ES-I3 (cell line): ENCODE measurements around the gene BCKDHA.
"Not testable (repeated sequence)": the region's sequence is repeated elsewhere in the genome, so short reads cannot be mapped to it uniquely, and the experiment has no call there.

ENCODE experiments used
- H3K36me3 ChIP-seq: 2 replicates; pipeline ENCODE4 v1.6.1; 2013; ENCODE audit warnings: mild to moderate bottlenecking, low read length, control low read depth, moderate library complexity; ENCODE audit not compliant: insufficient read depth
- H3K4me1 ChIP-seq: 2 replicates; pipeline ENCODE4 v1.6.1; 2013; ENCODE audit warnings: mild to moderate bottlenecking, control low read depth, low read length; ENCODE audit not compliant: insufficient read depth
- H3K9ac ChIP-seq: 2 replicates; pipeline ENCODE4 v1.6.1; 2013; ENCODE audit warnings: low read depth, mild to moderate bottlenecking, low read length, moderate library complexity
- H3K9me3 ChIP-seq: 2 replicates; pipeline ENCODE4 v1.6.1; 2013; ENCODE audit warnings: mild to moderate bottlenecking, low read length, moderate library complexity; ENCODE audit not compliant: control insufficient read depth, insufficient read depth

The BCKDHA gene

DNA sequence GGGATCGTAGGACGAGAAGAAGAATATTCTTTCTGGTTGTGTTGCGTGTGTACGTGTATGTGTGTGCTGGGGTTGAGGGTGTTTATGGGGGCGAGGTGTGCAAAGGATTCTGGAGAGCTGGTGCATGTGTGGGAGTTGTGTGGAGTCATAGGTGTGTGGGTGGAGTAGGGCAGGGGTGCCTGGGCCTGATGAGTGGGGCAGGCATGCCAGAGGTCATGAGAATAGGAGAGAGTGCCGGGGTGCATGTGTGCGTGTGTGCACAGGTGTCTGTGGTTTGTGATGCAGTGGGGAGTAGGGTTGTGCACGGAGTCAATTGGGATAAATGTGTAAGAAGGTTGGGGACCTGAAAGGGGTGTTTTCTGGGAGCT, 20.6 kb upstream of the BCKDHA start:
- no peaks in the 10 kb centered on the region for H3K4me1 ChIP-seq
- H3K9me3 ChIP-seq, result no peaks in the 10 kb centered on the region
- no peaks in the 10 kb centered on the region for H3K36me3 ChIP-seq
- peak overlapping the region; percentile 76 for H3K9ac ChIP-seq

DNA sequence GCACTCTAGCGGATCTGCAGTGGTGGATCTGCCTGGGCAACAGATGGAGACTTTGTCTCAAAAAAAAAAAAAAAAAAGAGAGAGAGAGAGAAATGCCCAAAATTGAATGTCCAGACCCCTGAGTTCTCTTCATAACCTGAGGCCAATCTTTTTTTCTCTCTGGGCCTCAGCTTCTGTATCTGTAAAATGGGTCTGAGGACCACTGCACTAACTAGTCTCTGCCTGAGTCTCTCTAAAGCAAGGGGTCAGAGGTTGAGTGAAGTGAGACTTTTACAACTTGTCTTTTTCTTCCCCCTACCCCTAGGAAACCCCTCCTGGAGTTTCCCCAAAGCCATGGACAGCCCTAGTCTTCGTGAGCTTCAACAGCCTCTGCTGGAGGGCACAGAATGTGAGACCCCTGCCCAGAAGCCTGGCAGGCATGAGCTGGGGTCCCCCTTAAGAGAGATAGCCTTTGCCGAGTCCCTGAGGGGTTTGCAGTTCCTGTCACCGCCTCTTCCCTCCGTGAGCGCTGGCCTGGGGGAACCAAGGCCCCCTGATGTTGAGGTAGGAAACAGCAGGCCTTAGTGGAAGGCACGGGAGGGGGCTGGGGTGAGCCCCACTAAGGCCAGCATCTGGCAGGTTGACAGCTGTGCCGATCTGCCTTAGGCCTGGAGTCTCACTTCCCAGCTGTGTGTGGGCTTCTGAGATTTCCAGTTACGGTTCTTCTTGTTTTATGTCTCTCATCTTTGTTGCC, 19.5 kb upstream of the BCKDHA start:
- Histone ChIP-seq H3K36me3 (no peaks in the 10 kb centered on the region), H3K9ac (no peak overlapping the region), H3K9me3 (no peaks in the 10 kb centered on the region), H3K4me1 (no peaks in the 10 kb centered on the region)

DNA sequence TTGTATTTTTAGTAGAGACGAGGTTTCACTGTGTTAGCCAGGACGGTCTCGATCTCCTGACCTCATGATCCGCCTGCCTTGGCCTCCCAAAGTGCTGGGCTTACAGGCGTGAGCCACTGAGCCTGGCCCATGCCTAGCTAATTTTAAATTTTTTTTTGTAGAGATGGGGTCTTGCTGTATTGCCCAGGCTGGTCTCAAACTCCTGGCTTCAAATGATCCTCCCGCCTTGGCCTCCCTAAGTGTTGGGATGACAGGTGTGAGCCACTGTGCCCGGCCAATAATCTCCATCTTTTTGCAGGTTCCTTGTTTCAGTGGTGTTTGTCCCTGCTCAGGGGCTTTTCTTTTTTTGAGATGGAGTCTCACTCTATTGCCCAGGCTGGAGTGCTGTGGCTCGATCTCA, 16.1 kb upstream of the BCKDHA start:
- not testable (repeated sequence) for H3K36me3 ChIP-seq, H3K9me3 ChIP-seq, H3K9ac ChIP-seq, H3K4me1 ChIP-seq

DNA sequence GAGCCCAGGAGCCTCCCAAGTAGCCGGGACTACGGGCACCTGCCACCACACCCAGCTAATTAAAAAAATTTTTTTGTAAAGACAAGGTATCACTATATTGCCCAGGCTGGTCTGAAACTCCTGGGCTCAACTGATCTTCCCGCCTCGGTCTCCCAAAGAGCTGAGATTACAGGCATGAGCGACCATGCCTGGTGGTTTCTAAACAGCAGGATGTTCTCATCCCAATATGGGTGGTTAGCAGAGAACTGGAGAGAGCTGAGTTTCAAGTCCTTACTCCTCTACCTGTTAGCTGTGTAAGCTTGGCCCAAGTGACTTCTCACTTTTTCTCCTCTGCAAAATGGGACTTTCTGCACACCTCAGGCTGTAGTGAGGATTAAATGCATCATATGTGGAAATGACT, 13.3 kb upstream of the BCKDHA start:
- H3K9me3 ChIP-seq, result no peaks in the 10 kb centered on the region
- no peaks in the 10 kb centered on the region for H3K4me1 ChIP-seq
- no peaks in the 10 kb centered on the region for H3K36me3 ChIP-seq
- H3K9ac ChIP-seq, result no peak overlapping the region

DNA sequence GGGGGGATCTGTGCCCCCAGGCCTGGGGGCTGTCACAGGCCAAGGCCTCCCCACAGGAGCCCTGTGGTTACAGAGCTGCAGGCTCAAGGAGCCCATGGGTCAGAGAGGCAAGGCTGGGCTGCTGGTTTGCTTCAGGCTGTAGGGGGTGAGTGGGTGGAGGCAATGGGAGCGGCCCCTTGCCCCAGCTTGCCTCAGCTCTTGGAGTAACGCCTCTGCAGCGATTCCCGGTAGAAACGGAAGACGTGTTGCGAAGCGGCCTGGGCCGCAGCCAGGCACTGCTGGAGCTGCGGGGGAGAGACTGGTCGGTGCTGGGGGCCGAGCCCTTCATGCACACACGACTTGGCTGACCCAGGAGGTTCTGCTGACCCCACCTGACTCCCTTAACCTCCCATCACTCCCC, 11.2 kb upstream of the BCKDHA start:
- Histone ChIP-seq H3K9ac (no peak overlapping the region), H3K4me1 (no peaks in the 10 kb centered on the region), H3K36me3 (no peaks in the 10 kb centered on the region; the same call in 1 of the 2 replicates), H3K9me3 (no peaks in the 10 kb centered on the region)

DNA sequence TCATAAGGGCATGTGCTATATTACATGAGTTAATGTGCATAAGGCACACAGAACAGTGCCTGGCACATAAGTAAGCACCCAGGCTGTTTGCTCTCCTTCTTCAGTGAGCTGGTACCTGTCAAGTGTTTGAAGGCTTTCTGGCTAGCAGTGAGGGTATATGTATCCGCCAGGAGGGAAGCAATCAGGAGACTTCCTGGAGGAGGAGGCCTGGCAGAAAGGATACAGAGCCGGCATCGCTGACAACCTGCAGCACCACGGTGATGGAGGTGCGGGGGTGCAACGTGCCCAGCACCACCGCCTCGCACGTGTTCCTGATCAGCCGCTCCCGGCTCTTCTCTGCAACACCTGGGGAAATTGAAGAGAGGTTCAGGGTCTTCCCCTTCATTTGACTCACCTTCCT, 6.0 kb upstream of the BCKDHA start:
- Histone ChIP-seq H3K9ac (no peak overlapping the region), H3K36me3 (no peaks in the 10 kb centered on the region; the same call in 1 of the 2 replicates), H3K9me3 (no peaks in the 10 kb centered on the region), H3K4me1 (no peaks in the 10 kb centered on the region)

DNA sequence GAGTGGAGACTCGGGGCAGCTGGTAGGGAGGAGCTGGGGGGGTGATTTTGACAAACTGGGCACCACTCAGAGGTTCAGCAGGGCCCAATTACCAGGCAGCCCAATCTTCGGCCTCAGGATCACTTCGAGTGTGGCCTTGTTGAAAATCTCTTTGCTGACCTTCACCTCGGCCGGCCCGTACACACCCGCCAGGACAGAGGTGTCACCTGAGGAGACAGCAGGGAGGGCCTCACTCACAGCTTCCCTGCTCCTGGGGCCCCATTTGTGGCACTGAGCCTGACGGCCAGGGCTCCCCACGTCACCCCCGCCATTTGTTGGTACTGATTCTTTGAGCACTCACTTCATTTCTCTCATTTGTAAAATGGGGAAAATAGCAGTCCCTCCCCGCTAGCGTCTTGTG, 4.8 kb upstream of the BCKDHA start:
- H3K36me3 ChIP-seq, result no peaks in the 10 kb centered on the region; the same call in 1 of the 2 replicates
- no peaks in the 10 kb centered on the region for H3K4me1 ChIP-seq
- no peaks in the 10 kb centered on the region for H3K9me3 ChIP-seq
- no peak overlapping the region for H3K9ac ChIP-seq

DNA sequence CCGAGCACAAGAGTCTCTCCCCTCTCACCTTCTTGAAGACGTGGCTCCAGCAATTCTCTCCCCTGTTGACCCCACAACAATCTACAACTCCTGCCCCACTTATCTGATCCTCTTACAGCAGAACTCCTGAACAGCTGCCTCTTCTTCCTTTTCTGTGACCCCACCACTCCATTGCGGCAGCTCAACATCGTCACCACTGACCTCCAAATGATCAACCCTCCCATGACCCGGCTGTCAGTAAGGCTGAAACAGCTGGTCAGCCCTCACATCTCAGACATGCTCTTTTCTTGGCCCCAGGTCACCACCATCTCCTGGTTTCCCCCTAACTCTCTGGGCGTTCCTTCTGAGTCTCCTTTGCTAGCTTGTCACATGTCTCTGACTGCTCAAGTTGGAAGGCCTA, 2.3 kb upstream of the BCKDHA start:
- H3K9ac ChIP-seq, result no peak overlapping the region
- H3K9me3 ChIP-seq, result no peaks in the 10 kb centered on the region
- no peaks in the 10 kb centered on the region; the same call in 1 of the 2 replicates for H3K4me1 ChIP-seq
- no peaks in the 10 kb centered on the region; the same call in 1 of the 2 replicates for H3K36me3 ChIP-seq

DNA sequence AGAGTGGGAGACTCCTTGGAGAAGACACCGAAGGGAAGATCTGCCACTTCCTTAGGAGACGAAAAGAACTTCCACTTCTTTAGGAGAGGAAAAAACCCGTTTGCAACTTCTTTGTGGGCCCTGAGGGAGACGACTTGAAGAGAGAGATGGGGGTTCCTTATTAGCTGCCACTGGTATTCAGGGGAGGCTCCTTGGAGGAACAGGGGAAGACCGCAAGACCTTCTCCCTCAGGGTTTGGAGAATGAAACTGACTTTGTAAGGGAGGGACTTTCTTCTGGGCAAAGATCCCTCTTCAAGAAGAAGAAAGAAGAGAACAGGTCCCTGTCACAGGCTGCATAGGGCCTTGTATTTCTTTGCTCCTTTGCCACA, 416 bp downstream of the BCKDHA start:
- Histone ChIP-seq H3K9ac (peak overlapping the region; percentile 98), H3K36me3 (no peaks in the 10 kb centered on the region), H3K4me1 (no peaks in the 10 kb centered on the region; the same call in 1 of the 2 replicates), H3K9me3 (no peaks in the 10 kb centered on the region)

DNA sequence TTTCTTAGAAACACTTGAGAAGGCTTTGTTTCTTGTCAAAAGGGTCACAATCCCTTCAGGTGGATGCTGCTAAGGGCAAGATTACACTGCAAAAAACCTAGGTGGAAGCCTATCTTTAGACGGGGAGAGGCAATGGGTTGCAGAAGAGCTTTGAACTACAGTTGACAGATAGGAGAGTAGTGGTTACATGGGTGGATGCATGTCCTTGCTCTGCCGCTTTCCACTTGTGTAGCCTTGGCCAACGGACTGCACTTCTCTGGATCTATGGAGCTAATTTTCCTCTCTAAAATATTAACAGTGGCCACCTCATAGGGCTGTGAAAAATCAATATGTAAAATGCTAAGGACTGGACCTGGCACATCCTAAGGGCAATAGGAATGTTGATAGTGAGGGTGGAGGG, 980 bp downstream of the BCKDHA start:
- H3K4me1 ChIP-seq, result no peaks in the 10 kb centered on the region; the same call in 1 of the 2 replicates
- H3K36me3 ChIP-seq, result no peaks in the 10 kb centered on the region
- H3K9ac ChIP-seq, result peak overlapping the region; percentile 98
- no peaks in the 10 kb centered on the region for H3K9me3 ChIP-seq

DNA sequence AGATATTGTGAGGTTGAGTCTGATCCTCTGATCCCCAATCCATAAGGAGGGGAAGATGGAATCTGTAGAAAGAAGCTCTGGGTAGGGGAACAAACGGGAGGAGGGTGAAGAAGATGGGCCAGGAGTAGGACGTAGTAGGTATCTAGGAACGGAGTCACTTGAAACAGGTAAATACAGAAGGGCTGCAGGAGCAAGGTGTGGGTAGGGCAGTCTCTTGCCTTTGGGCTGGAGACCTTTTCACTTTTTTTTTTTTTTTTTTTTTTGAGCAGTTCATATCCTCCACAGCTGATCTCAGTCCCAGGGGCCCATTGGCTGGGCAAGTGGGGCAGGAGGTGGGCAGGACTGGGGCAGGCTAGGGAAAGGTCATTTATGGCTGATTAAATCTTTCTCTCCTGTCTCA, 1.5 kb downstream of the BCKDHA start:
- H3K9ac ChIP-seq, result no peak overlapping the region
- no peaks in the 10 kb centered on the region; the same call in 1 of the 2 replicates for H3K4me1 ChIP-seq
- H3K9me3 ChIP-seq, result no peaks in the 10 kb centered on the region
- no peaks in the 10 kb centered on the region for H3K36me3 ChIP-seq

DNA sequence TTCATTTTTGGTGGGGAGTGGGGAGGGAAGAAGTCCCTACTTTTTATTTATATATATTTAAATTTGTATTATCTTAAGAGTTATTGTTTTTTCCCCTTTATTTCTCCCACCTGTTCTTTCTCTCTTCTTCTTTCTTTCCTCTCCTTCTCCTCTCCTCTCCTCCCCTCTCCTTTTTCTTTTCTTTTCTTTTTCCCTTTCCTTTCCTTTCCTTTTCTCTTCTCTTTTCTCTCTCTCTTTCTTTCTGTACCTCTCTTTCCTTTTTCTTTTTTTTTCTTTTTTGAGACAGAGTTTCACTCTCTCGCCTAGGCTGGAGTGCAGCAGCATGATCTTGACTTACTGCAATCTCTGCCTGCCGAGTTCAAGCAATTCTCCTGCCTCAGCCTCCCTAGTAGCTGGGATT, 1.9 kb downstream of the BCKDHA start:
- Histone ChIP-seq H3K36me3 (no peaks in the 10 kb centered on the region), H3K9ac (no peak overlapping the region), H3K9me3 (no peaks in the 10 kb centered on the region), H3K4me1 (no peaks in the 10 kb centered on the region; the same call in 1 of the 2 replicates)

DNA sequence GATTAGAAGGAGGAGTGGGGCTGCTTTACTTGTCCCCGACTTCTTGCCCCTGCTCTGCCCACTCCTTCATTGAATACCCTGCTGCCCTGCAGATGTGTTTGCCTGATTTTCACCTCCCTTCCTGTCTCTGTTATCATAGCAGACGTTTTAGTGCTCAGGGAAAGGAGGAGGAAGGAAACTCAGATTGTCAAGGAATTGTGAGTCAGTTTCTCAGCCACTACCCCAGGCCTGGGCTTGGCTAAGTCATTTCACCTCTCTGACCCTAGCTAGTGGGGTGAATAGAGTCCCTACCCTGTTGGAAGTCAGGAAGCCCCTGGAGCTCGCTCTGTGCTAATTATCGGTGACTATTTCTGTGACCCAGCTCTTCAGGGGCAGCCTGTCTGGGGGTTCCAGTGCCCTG, 3.9 kb downstream of the BCKDHA start:
- no peaks in the 10 kb centered on the region for H3K36me3 ChIP-seq
- H3K9ac ChIP-seq, result no peak overlapping the region
- no peaks in the 10 kb centered on the region; the same call in 1 of the 2 replicates for H3K4me1 ChIP-seq
- no peaks in the 10 kb centered on the region for H3K9me3 ChIP-seq

DNA sequence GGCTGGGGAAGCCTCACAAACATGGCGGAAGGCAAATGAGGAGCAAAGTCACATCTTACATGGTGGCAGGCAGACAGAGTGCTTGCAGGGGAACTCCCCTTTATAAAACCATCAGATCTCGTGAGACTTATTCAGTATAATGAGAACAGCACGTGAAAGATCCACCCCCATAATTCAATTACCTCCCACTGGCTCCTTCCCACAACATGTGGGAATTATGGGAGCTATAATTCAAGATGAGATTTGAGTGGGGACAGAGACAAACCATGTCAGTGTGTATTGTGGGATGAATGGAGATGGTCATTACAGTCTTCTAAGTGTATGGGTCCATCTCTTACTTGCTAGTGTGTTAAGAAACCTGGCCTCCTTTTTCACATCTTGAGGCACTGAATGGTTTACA, 4.4 kb downstream of the BCKDHA start:
- Histone ChIP-seq H3K9ac (no peak overlapping the region), H3K9me3 (no peaks in the 10 kb centered on the region), H3K36me3 (no peaks in the 10 kb centered on the region), H3K4me1 (peaks cover 3% of the 10 kb centered on the region)

DNA sequence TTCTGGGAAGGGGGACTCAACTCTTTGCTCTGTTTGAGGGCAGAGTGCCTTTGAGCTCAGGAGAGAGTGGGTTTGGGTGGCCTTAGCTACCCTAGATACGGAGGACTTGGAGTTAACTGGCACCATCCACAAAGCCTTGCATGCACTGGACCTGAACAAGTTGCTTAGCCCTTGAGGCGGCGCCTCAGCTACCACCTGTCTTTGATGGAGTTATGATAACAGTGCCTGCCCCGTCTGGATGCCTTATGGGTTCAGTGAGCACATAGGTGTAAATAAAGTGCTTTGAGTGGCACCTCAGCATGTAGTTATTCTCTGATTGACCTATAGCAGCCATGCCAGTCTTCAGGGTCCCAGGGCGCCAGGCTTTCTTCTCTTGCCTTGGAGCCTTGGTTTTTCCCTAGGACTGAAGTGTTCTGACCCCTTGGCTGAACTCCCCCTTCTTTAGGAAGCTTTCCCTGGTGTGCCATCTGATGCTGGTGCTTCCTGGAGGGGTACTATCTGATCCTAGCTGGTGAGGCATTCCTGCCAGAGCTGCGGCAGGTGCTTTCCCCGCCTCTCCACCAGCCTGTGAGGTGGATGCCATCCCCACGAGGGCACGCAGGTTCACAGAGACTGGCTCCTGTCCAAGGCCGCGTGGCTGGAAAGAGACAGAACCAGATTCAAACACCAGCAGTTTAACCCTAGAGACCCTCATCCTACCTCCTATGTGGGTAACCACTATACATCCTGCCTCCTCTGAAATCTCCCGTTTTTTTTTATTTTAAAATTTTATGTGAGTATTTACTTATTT, 5.8 kb downstream of the BCKDHA start:
- Histone ChIP-seq H3K4me1 (peaks cover 11% of the 10 kb centered on the region), H3K36me3 (no peaks in the 10 kb centered on the region), H3K9ac (no peak overlapping the region), H3K9me3 (no peaks in the 10 kb centered on the region)
